GM21528 (cell line): ENCODE measurements around the gene HLA-DPA1.
"Not testable (repeated sequence)": the region's sequence is repeated elsewhere in the genome, so short reads cannot be mapped to it uniquely, and the experiment has no call there.

ENCODE experiments used
- ATAC-seq: cut with Tn5 transposase; IDR thresholded peaks from one replicate; pipeline ENCODE4 v1.9.1; 2021; ENCODE audit warnings: mild to moderate bottlenecking, moderate library complexity; ENCODE audit not compliant: unreplicated experiment, low FRiP score

Gene HLA-DPA1

GRCh38 chr6:33073431-33073871, at the start of gene HLA-DPA1:
TSS of gene HLA-DPA1 (minus strand) at chr6:33073649.
- peak; percentile 63 for ATAC-seq

DNA sequence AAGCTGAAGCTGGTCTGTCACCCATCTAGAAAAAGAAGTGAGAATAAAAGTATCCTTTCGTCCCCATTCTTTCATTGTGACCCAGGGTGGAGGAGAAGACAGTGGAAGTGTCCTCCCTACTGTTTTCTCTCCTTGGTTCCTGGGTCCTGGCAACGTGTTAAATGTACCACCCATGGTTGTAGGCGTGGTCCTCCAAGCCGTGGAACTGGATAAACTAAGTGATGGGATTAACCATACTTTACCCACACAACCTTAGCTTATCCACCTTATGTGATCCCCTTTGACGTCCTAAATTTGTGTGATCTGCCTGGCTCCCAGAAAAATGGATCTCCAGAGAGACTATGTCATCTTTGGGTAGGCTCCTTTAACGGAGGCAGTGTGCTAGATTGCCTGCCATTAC, 49.7 kb upstream of the HLA-DPA1 start:
- ATAC-seq: no peak

- no peak for ATAC-seq
These were observed 46.6 kb upstream of the HLA-DPA1 start for GRCh38 chr6:33120001-33120400.

DNA sequence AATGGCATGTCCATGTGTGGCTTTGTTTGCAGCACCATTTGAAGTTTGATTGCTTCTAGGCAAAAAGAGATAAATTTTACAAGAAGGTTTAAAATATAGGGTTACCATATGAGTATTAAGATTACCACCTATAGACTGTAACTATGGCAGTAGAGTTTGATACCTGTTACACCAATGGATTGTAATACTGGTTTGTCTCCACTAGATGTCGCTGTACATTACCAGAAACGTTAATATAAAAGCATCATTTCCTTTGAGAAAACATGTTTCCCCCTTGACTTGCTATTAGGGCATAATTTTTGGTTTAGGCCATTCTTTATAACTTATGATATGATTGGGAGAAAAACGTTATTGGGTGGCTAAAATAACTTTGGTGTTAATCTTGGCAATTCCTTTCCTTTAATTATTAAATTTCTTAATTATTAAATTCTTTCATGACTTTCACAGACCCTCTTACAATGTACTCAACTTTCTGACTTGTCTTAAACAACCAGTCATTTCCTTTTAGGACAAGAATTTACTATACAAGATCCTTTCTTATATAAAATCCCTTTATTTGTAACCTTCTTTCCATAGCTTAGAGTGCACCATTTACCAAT, 45.2 kb upstream of the HLA-DPA1 start:
- ATAC-seq: no peak

- no peak for ATAC-seq
These were observed 44.4 kb upstream of the HLA-DPA1 start for GRCh38 chr6:33117811-33118277.

DNA sequence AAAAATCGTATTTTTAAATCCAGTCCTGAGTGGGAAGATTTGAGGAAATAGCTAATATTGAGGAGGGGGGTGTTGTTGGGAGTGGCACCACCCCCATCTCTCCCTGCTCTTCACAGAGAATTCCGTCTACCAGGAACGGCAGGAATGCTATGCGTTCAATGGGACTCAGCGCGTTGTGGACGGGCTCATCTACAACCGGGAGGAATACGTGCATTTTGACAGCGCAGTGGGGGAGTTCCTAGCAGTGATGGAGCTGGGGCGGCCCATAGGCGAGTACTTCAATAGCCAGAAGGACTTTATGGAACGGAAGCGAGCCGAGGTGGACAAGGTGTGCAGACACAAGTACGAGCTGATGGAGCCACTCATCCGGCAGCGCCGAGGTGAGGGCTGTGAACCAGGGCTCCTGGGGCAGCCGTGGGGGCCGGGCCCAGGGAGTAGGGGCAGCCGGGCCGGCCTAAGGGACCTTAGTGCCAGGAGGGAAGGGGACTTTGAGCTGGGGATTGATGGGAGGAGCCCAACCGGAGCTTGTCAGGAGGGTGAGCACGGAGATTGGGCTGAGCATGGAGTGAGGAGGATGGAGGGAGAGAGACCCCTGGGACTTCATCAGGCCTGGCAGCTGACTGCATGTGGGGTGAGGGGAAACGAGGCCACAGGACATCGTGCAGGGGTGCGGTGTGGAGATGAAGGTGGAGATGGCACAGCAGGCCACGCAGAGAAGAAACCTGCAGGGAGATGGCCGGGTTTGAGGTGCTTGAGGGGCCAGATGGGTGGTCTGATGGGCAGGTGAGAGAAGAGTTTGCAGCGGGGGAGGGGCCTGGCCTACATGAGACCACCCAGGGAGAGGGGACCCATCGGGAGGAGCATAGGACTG, 43.6 kb upstream of the HLA-DPA1 start:
- ATAC-seq: no peak

GRCh38 chr6:33116417-33116816, 43.0 kb upstream of the HLA-DPA1 start:
- no peak for ATAC-seq

GRCh38 chr6:33114406-33114805, 41.0 kb upstream of the HLA-DPA1 start:
- no peak for ATAC-seq

DNA sequence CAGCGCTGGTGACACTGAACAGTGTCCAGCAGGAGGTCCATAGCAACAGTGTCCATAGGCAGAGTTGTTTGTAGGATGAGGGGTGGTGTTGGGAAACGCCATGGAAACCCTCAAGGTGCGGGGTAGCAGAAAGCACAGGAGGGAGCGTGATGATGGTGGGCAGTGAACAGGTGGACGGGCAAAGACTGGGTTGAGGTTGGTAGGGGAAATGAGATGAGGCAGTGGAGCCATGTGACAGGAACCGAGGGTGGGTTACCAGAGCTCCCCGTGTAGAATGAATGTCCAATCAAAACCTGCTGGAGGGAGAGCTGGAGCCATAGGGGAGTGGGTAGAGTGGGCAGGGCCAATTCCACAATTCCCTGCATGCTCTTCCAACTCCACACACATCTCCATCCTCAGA, 40.3 kb upstream of the HLA-DPA1 start:
- ATAC-seq: no peak

GRCh38 chr6:33112148-33112547, 38.7 kb upstream of the HLA-DPA1 start:
- no peak for ATAC-seq

DNA sequence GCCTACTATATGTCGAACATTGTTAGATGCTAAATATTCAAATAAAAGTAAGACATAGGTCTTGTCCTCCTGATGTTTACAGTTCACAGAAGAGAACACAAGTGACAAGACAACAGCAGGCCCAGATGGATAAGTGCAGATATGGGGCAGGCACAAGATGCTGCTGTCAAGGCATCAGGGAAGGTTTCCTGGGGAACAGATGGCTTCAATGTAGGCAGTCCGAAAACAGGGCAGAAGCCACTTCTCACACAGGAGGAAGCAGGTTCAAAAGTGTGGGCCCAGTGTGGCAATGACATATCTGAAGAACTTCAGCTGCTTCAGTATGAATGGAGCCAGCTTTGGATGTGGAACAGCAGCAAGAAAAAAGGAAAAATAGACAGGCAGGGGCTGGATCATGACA, 34.9 kb upstream of the HLA-DPA1 start:
- ATAC-seq: no peak

DNA sequence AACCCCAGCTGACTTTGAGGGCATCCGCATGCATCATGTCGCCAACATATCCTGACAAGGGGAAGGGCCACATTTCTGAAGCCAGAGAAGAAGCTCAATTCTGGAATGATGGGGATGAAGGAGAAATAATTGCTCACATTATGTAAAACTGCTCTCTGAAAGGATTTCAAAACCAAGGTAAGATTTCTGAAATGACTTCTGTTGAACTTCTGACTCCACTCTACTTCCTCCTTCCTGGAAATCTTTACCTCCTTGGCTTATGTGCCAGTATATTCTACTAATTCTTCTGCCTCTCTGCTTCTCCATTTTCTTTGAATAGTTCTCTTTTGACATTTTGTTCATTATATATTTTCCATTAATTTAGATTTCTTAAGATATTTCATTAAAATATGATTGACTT, 34.2 kb upstream of the HLA-DPA1 start:
- no peak for ATAC-seq

DNA sequence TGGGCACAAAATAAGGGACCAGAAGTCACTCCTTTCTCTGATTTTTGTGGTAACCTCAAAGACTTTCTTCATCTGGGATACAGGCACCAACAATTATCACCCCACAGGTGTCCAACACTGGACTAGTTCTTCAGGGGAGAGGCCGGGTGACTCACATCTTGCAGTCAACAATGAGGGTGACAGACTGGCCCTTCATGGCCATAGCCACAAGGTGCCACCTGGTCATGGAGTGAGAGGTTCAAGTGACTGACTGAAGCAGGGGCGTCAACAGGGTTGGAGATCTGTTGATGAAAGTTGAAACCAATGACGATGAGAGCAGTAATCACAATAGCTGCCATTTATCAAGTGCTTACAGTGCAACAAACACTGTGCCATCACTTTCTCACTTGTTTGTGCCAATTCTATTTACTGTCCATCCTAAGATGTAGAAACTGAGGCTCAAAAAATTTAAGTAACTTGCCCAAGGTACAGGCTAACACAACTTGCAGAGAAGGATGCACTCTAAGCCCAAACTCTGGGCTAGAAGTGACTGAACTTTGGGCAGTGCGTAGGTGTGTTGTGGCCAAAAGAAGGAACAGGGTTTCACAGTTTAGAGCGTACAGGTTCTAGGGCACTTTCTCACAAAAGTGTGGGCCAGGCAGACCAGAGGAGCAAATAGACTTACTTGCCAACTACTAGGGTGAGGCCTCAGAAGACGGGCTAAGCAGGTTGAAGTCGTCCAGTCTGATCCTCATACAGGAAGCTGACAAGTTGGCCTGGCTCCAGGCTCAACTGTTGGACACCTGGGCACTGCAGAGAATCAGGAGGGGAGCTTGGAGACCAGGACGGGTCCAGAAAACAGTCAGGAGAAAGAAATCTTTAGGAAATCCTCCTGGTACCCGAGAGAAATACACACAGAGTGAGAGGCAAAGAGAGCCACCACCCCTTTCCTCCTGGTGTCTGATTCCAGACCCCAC, 32.7 kb upstream of the HLA-DPA1 start:
- no peak for ATAC-seq

- no peak for ATAC-seq
These were observed 31.9 kb upstream of the HLA-DPA1 start for GRCh38 chr6:33105386-33105785.

DNA sequence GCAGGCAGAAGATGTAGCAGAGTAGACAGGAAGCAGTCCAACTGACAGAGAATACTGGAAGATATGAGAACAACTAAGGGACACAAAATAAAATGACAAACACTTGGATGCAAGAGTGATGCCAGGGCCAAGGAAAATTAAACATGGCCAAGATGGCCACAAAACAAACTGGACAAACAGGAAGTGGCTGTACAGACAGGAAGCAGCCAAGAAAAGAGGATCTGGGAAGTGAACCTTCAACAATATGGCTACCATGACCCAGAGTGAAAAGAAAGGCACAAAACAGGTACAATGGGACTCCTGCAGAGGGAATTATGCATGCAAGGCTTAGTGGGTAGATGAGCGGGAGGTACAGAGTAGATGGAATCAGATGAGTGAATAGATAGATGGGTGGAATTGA, 31.4 kb upstream of the HLA-DPA1 start:
- ATAC-seq: no peak

GRCh38 chr6:33103776-33104175, 30.3 kb upstream of the HLA-DPA1 start:
- no peak for ATAC-seq

DNA sequence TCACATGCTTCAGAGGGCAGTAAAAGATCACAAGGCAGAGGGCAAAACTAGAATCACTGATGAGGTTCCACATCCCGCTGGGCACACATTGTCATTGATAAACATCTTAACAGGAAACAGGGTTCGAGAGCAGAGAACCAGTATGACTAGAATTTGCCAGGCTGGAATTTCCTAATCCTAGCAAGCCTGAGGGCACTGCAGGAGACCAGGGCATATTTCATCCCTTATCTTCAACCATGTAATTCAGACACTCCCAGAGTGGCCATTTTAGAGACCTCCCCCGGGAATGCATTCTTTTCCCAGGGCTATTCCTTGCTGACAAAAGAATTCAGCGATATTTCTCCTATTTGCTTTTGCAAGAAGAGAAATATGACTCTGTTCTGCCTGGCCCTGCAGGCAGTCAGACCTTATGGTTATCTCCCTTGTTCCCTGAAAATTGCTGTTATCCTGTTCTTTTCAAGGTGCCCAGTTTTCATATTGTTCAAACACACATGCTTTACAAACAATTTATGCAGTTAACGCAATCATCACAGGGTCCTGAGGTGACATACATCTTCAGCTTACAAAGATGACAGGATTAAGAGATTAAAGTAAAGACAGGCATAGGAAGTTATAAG, 27.8 kb upstream of the HLA-DPA1 start:
- not testable (repeated sequence) for ATAC-seq

DNA sequence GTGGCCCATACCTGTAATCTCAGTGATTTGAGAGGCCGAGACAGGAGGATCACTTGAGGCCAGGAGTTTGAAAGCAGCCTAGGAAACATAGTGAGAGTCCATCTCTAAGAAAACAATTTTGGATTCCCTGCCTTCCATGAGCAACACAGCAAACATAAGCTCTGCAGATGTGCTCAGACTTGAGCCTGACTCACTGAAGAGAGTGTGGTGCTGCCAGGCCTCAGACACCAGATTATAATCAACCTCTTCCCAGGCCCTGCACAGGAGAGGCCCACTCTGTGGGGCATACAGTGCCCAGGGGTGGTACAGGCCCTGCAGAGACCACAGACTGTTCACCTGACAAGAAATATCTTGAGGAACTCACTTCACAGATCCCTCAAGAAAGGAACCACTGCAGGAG, 22.2 kb upstream of the HLA-DPA1 start:
- no peak for ATAC-seq

DNA sequence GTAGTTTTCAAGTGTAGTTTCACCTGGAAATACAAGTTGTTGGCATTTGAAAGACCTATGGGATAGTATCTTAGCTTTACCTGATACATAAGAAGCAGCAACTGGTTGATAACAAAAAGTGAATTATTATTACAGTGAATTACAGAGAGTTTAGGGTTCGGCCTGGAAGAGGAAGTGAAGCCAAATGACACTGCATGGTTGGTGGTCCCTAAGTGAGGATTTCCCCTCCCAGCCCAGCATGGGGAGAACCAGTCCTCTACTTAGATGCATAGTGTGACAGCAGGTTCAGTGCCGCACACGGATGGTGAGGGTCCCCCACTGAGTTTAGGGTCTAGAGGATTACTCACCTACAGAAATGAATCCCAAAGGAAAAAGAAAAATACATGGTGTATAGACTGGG, 20.4 kb upstream of the HLA-DPA1 start:
- ATAC-seq: no peak

GRCh38 chr6:33092385-33092784, 18.9 kb upstream of the HLA-DPA1 start:
- ATAC-seq: no peak
